ENCODE data around the gene ARMC9. TPM values are rescaled to one million over a fixed set of nuclear protein-coding genes. Genes with fewer than 3 reads are reported as not detected.

ARMC9 gene
- total RNA-seq, 1 donor from 2014 or later: 27.5 TPM

GRCh38 chr2:231411831-231412617 is 213.6 kb downstream of the ARMC9 start:
- DNase-seq (ENCODE audit: low read depth): peak; percentile 84
- Histone ChIP-seq H3K4me3 (ENCODE audit: low read depth, low read length) (peak overlapping the region; percentile 76), H3K27me3 (ENCODE audit: control insufficient read depth, insufficient read depth, low read length) (no peaks in the 10 kb centered on the region), H3K36me3 (ENCODE audit: control insufficient read depth, insufficient read depth, low read length) (no peaks in the 10 kb centered on the region)
- TF ChIP-seq CTCF (IDR thresholded peaks at IDR 0.05; ENCODE audit: insufficient read depth, low read length, poor library complexity, severe bottlenecking): peak; percentile 96

DNA sequence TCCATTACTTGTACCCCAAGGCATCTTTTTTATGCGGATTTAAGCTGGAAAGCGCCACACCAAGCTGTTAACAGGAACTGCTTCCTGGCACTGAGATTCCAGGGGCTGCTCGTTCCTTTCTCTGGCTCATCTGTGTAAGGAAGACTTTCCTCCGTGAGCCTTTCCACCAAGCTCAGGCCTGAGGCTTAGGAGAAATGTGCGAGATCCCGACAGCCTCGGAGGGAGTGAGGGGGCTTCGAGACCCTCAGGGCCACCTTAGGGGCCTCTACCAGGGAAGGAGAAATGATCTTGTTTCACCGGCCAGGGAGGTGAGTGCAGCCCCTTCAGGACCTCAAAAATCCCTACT is 214.2 kb downstream of the ARMC9 start:
- Histone ChIP-seq H3K4me3 (ENCODE audit: low read depth, low read length) (peak overlapping the region; percentile 76), H3K27me3 (ENCODE audit: control insufficient read depth, insufficient read depth, low read length) (no peaks in the 10 kb centered on the region), H3K36me3 (ENCODE audit: control insufficient read depth, insufficient read depth, low read length) (no peaks in the 10 kb centered on the region)
- no peak for TF ChIP-seq CTCF (IDR thresholded peaks at IDR 0.05; ENCODE audit: insufficient read depth, low read length, poor library complexity, severe bottlenecking)
- no peak for DNase-seq (ENCODE audit: low read depth)

DNA sequence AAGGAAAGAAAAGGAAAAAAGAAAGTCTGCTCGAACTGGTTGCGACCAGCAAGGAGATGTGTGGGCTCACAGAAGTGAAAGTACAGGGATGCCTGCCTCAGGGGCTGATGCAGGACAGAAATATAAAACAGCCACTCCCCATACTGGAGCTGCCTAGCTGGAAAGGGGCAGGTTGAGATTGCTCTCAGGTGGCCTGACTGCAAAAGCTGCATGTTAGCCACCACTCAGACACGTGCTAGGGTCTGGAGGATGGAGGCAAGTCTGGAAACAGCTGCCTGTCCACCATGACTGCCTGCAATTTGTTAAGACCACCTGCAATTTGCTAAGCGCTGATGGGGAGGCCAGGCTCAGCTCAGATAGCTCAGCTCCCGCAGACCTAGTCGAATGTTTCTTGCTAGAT is 215.0 kb downstream of the ARMC9 start:
- DNase-seq (ENCODE audit: low read depth): no peak
- Histone ChIP-seq H3K36me3 (ENCODE audit: control insufficient read depth, insufficient read depth, low read length) (no peaks in the 10 kb centered on the region), H3K27me3 (ENCODE audit: control insufficient read depth, insufficient read depth, low read length) (no peaks in the 10 kb centered on the region), H3K4me3 (ENCODE audit: low read depth, low read length) (no peak overlapping the region)
- TF ChIP-seq CTCF (IDR thresholded peaks at IDR 0.05; ENCODE audit: insufficient read depth, low read length, poor library complexity, severe bottlenecking): no peak

DNA sequence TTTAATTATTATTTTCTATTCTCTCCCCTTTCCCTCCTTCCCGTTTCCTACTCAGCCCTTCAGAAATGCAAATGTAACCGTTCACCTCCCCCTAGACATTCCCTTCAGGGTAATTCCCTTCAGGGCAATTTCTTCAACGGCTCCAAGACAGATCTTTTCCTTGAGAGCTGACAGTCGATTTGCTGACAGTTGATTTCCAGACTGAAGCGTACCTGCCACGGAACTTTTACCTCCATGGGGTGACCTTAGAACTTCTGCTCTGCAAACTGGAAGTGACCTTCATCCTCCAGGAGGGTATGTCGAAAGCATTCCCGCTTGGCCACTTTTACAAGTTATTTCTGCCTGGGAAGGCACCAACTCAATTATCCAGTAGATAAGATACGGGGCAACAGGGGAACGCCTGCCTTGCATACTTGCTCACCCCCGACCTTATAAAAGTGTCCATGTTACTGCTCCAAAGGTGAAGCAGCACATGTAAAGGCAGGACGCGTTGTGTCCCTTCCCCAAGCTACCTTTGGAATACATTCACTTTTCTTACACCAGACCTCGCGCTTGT is 215.6 kb downstream of the ARMC9 start:
- Histone ChIP-seq H3K36me3 (ENCODE audit: control insufficient read depth, insufficient read depth, low read length) (no peaks in the 10 kb centered on the region), H3K4me3 (ENCODE audit: low read depth, low read length) (no peak overlapping the region), H3K27me3 (ENCODE audit: control insufficient read depth, insufficient read depth, low read length) (no peaks in the 10 kb centered on the region)
- DNase-seq (ENCODE audit: low read depth): no peak
- no peak for TF ChIP-seq CTCF (IDR thresholded peaks at IDR 0.05; ENCODE audit: insufficient read depth, low read length, poor library complexity, severe bottlenecking)

GRCh38 chr2:231415029-231415428 is 216.6 kb downstream of the ARMC9 start:
- no peak for TF ChIP-seq CTCF (IDR thresholded peaks at IDR 0.05; ENCODE audit: insufficient read depth, low read length, poor library complexity, severe bottlenecking)
- Histone ChIP-seq H3K27me3 (ENCODE audit: control insufficient read depth, insufficient read depth, low read length) (no peaks in the 10 kb centered on the region), H3K4me3 (ENCODE audit: low read depth, low read length) (no peak overlapping the region), H3K36me3 (ENCODE audit: control insufficient read depth, insufficient read depth, low read length) (no peaks in the 10 kb centered on the region)
- DNase-seq (ENCODE audit: low read depth): no peak
